ENCODE data around the gene SIN3B. TPM values are rescaled to one million over a fixed set of nuclear protein-coding genes. Genes with fewer than 3 reads are reported as not detected.

SIN3B gene
- total and polyA plus RNA-seq, 9 of the 15 experiments (the other 6 are each of a cell fraction or from before 2014, with no cell fraction given), result 0.51 to 34.2 (median 14.3) TPM

- TF ChIP-seq POLR2AphosphoS2 (IDR thresholded peaks at IDR 0.05; ENCODE audit: low read length), result no peak
- no peak for TF ChIP-seq NBN (IDR thresholded peaks at IDR 0.05; ENCODE audit: low read depth)
- no peak for TF ChIP-seq IRF2 (CRISPR knock-in tag; IDR thresholded peaks at IDR 0.05)
- no peak for TF ChIP-seq SNIP1 (IDR thresholded peaks at IDR 0.05; ENCODE audit: low read depth)
- TF ChIP-seq MCM5 (IDR thresholded peaks at IDR 0.05; ENCODE audit: low read depth), result no peak
- no peak for TF ChIP-seq SIX5 (IDR thresholded peaks at IDR 0.05; ENCODE audit: borderline replicate concordance in 1 of 2, insufficient read depth in 1 of 2, low read depth in 1 of 2, low read length in 2 of 2)
- no peak for TF ChIP-seq KDM2B (CRISPR knock-in tag; IDR thresholded peaks at IDR 0.05)
- peak; percentile 66; the same call in 1 of the 2 replicates for TF ChIP-seq PATZ1 (CRISPR knock-in tag; IDR thresholded peaks at IDR 0.05; ENCODE audit: borderline replicate concordance)
- TF ChIP-seq, protein P1, sequence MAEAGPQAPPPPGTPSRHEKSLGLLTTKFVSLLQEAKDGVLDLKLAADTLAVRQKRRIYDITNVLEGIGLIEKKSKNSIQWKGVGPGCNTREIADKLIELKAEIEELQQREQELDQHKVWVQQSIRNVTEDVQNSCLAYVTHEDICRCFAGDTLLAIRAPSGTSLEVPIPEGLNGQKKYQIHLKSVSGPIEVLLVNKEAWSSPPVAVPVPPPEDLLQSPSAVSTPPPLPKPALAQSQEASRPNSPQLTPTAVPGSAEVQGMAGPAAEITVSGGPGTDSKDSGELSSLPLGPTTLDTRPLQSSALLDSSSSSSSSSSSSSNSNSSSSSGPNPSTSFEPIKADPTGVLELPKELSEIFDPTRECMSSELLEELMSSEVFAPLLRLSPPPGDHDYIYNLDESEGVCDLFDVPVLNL (CRISPR knock-in tag; IDR thresholded peaks at IDR 0.05; ENCODE audit: low read depth), result no peak
- TF ChIP-seq ZNF311 (CRISPR knock-in tag; IDR thresholded peaks at IDR 0.05), result peak; percentile 78; the same call in 1 of the 2 replicates
- TF ChIP-seq MTA3 (IDR thresholded peaks at IDR 0.05; ENCODE audit: borderline replicate concordance), result 0 out of 2 replicates have a peak, but pooled peaks have one; percentile 47
- no peak for TF ChIP-seq HOXB6 (CRISPR knock-in tag; IDR thresholded peaks at IDR 0.05; ENCODE audit: borderline replicate concordance)
- no peak for TF ChIP-seq NR0B1 (IDR thresholded peaks at IDR 0.05; ENCODE audit: partially characterized antibody)
- no peak for TF ChIP-seq RB1 (IDR thresholded peaks at IDR 0.05; ENCODE audit: low read depth)
- TF ChIP-seq HMGN3 (IDR thresholded peaks at IDR 0.05; ENCODE audit: borderline replicate concordance, extremely low read depth, insufficient read length, low read depth, low read length), result no peak
- TF ChIP-seq SRSF9 (IDR thresholded peaks at IDR 0.05; ENCODE audit: borderline replicate concordance, low read depth, low read length), result no peak
- TF ChIP-seq PHB2 (IDR thresholded peaks at IDR 0.05; ENCODE audit: low read depth), result no peak
- TF ChIP-seq ZNF282 (CRISPR knock-in tag; IDR thresholded peaks at IDR 0.05), result no peak
- no peak for TF ChIP-seq CREBBP (IDR thresholded peaks at IDR 0.05; ENCODE audit: low read depth, low read length)
- peak; percentile 70 for TF ChIP-seq BRD9 (IDR thresholded peaks at IDR 0.05; ENCODE audit: low read depth, partially characterized antibody)
- TF ChIP-seq ZNF584 (CRISPR knock-in tag; IDR thresholded peaks at IDR 0.05; ENCODE audit: low read depth), result peak; percentile 68
- TF ChIP-seq HDAC3 (IDR thresholded peaks at IDR 0.05; ENCODE audit: borderline replicate concordance, partially characterized antibody), result peak; percentile 52
These were observed 58.4 kb downstream of the SIN3B start (continued) for GRCh38 chr19:16887353-16888265.
